DOHH2 (cell line): ENCODE results near the gene ZNF668.

ENCODE experiments used
- EZH2phosphoT487 ChIP-seq: fragments of 200-600 bp; sonication (generic); IDR thresholded peaks from 2 replicates; pipeline ENCODE4 v1.6.1; 2017; ENCODE audit warnings: borderline replicate concordance, mild to moderate bottlenecking, antibody characterized with exemption, low read length, moderate library complexity, mixed read lengths
- TF ChIP-seq, protein P1 (sequence below): fragments of 200-600 bp; sonication (generic); IDR thresholded peaks from one replicate; pipeline ENCODE4 v1.5.1; 2014; ENCODE audit warnings: antibody characterized with exemption, mild to moderate bottlenecking, low read depth, low read length; ENCODE audit not compliant: poor library complexity, severe bottlenecking

- TF ChIP-seq, protein P1, sequence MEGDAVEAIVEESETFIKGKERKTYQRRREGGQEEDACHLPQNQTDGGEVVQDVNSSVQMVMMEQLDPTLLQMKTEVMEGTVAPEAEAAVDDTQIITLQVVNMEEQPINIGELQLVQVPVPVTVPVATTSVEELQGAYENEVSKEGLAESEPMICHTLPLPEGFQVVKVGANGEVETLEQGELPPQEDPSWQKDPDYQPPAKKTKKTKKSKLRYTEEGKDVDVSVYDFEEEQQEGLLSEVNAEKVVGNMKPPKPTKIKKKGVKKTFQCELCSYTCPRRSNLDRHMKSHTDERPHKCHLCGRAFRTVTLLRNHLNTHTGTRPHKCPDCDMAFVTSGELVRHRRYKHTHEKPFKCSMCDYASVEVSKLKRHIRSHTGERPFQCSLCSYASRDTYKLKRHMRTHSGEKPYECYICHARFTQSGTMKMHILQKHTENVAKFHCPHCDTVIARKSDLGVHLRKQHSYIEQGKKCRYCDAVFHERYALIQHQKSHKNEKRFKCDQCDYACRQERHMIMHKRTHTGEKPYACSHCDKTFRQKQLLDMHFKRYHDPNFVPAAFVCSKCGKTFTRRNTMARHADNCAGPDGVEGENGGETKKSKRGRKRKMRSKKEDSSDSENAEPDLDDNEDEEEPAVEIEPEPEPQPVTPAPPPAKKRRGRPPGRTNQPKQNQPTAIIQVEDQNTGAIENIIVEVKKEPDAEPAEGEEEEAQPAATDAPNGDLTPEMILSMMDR = no peak
- TF ChIP-seq EZH2phosphoT487 = no peak
Measured at GRCh38 chr16:31071861-31072260, 2.2 kb downstream of the ZNF668 start.
